HL-60 (cell line): Measurements from ENCODE around the gene ATP7A.

Source experiments
- REST ChIP-seq: IDR thresholded peaks from 2 replicates; pipeline ENCODE4 v1.6.1; 2012; ENCODE audit warnings: low read depth; ENCODE audit not compliant: insufficient replicate concordance
- TF ChIP-seq, protein P1 (sequence below): IDR thresholded peaks from one replicate; pipeline ENCODE4 v1.5.1; 2011; ENCODE audit warnings: low read length, control low read depth, inconsistent platforms; ENCODE audit not compliant: insufficient read depth

GRCh38 chrX:78042601-78043000 lies 132.1 kb downstream of the ATP7A start:
- TF ChIP-seq, protein P1, sequence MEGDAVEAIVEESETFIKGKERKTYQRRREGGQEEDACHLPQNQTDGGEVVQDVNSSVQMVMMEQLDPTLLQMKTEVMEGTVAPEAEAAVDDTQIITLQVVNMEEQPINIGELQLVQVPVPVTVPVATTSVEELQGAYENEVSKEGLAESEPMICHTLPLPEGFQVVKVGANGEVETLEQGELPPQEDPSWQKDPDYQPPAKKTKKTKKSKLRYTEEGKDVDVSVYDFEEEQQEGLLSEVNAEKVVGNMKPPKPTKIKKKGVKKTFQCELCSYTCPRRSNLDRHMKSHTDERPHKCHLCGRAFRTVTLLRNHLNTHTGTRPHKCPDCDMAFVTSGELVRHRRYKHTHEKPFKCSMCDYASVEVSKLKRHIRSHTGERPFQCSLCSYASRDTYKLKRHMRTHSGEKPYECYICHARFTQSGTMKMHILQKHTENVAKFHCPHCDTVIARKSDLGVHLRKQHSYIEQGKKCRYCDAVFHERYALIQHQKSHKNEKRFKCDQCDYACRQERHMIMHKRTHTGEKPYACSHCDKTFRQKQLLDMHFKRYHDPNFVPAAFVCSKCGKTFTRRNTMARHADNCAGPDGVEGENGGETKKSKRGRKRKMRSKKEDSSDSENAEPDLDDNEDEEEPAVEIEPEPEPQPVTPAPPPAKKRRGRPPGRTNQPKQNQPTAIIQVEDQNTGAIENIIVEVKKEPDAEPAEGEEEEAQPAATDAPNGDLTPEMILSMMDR = no peak
- no peak for TF ChIP-seq REST
